Mesenchymal stem cell (in vitro differentiated cells and primary cell): ENCODE measurements around the gene KRTCAP2.
"Not testable (repeated sequence)": the region's sequence is repeated elsewhere in the genome, so short reads cannot be mapped to it uniquely, and the experiment has no call there.

ENCODE experiments used
- DNase-seq: peaks from one replicate; pipeline ENCODE4 v3.0.0-alpha.2; 2013
- H2AFZ ChIP-seq: one replicate; pipeline ENCODE4 v1.6.1; 2013; ENCODE audit warnings: low read depth, mild to moderate bottlenecking, control low read depth, inconsistent platforms, low read length, moderate library complexity
- H2AK5ac ChIP-seq: 2 replicates; pipeline ENCODE4 v1.6.1; 2013; ENCODE audit warnings: low read length, moderate library complexity, mild to moderate bottlenecking, inconsistent platforms; ENCODE audit not compliant: severe bottlenecking
- H2BK120ac ChIP-seq: one replicate; pipeline ENCODE4 v1.6.1; 2013; ENCODE audit warnings: low read depth, mild to moderate bottlenecking, inconsistent platforms, low read length, moderate library complexity
- H2BK12ac ChIP-seq, 2 experiments: one replicate each; pipeline ENCODE4 v1.6.1; 2013; ENCODE audit warnings: inconsistent platforms in 2 of 2, low read length in 2 of 2, mild to moderate bottlenecking in 2 of 2, moderate library complexity in 2 of 2, control low read depth in 1 of 2
- H2BK15ac ChIP-seq: one replicate; pipeline ENCODE4 v1.6.1; 2013; ENCODE audit warnings: mild to moderate bottlenecking, low read depth, inconsistent platforms; ENCODE audit not compliant: poor library complexity, severe bottlenecking
- H2BK5ac ChIP-seq: 2 replicates; pipeline ENCODE4 v1.6.1; 2013; ENCODE audit warnings: low read depth, mild to moderate bottlenecking, low read length, control low read depth, inconsistent platforms; ENCODE audit not compliant: poor library complexity, severe bottlenecking
- H3K14ac ChIP-seq, 2 experiments: one replicate each; pipeline ENCODE4 v1.6.1; 2013; ENCODE audit warnings: inconsistent platforms in 2 of 2, low read length in 2 of 2, control low read depth in 1 of 2, mild to moderate bottlenecking in 1 of 2, moderate library complexity in 1 of 2
- H3K18ac ChIP-seq, 2 experiments: one replicate each; pipeline ENCODE4 v1.6.1; 2013; ENCODE audit warnings: inconsistent platforms in 2 of 2, low read length in 2 of 2, control low read depth in 1 of 2, low read depth in 1 of 2, mild to moderate bottlenecking in 1 of 2
- H3K23ac ChIP-seq, 2 experiments: one replicate each; pipeline ENCODE4 v1.6.1; 2013; ENCODE audit warnings: inconsistent platforms in 2 of 2, low read length in 2 of 2, mild to moderate bottlenecking in 2 of 2, moderate library complexity in 2 of 2, control low read depth in 1 of 2
- H3K27ac ChIP-seq: 2 replicates; pipeline ENCODE4 v1.5.1; 2013; ENCODE audit warnings: mild to moderate bottlenecking, moderate library complexity, low read length, control low read depth, inconsistent platforms; ENCODE audit not compliant: poor library complexity, severe bottlenecking
- H3K27me3 ChIP-seq, 2 experiments: 2 replicates each; pipeline versions ENCODE4 v1.6.1 to v1.7.0; 2013; ENCODE audit warnings: low read length in 2 of 2, mild to moderate bottlenecking in 2 of 2, moderate library complexity in 2 of 2, control low read depth in 1 of 2, inconsistent platforms in 1 of 2; ENCODE audit not compliant: control insufficient read depth in 1 of 2, insufficient read depth in 1 of 2
- H3K36me3 ChIP-seq, 2 experiments: 2 replicates each; pipeline versions ENCODE4 v1.6.1 to v1.7.0; 2013; ENCODE audit warnings: low read length in 2 of 2, control low read depth in 1 of 2, inconsistent platforms in 1 of 2, low read depth in 1 of 2, mild to moderate bottlenecking in 1 of 2; ENCODE audit not compliant: insufficient read depth in 2 of 2, control insufficient read depth in 1 of 2
- H3K4ac ChIP-seq, 2 experiments: one replicate each; pipeline ENCODE4 v1.6.1; 2013; ENCODE audit warnings: inconsistent platforms in 2 of 2, low read length in 2 of 2, mild to moderate bottlenecking in 2 of 2, moderate library complexity in 2 of 2, control low read depth in 1 of 2, low read depth in 1 of 2
- H3K4me1 ChIP-seq: 2 replicates; pipeline ENCODE4 v1.6.1; 2013; ENCODE audit warnings: low read depth, low read length, control low read depth; ENCODE audit not compliant: control insufficient read depth, insufficient read depth
- H3K4me2 ChIP-seq: 2 replicates; pipeline ENCODE4 v1.6.1; 2013; ENCODE audit warnings: low read length, mild to moderate bottlenecking, inconsistent platforms; ENCODE audit not compliant: poor library complexity, severe bottlenecking
- H3K4me3 ChIP-seq, 2 experiments: 2 replicates each; pipeline versions ENCODE4 v1.5.1 to v1.7.0; 2013; ENCODE audit warnings: low read length in 2 of 2, mild to moderate bottlenecking in 2 of 2, control low read depth in 1 of 2, low read depth in 1 of 2; ENCODE audit not compliant: insufficient read depth in 1 of 2
- H3K79me1 ChIP-seq: replicated peaks from 2 replicates; pipeline ENCODE4 v1.6.1; 2013; ENCODE audit warnings: mild to moderate bottlenecking, control low read depth, low read length, inconsistent platforms; ENCODE audit not compliant: poor library complexity, severe bottlenecking
- H3K9ac ChIP-seq: 2 replicates; pipeline ENCODE4 v1.7.0; 2013; ENCODE audit warnings: mild to moderate bottlenecking, low read length, moderate library complexity
- H3K9me3 ChIP-seq: 2 replicates; pipeline ENCODE4 v1.7.0; 2013; ENCODE audit warnings: mild to moderate bottlenecking, low read length; ENCODE audit not compliant: control insufficient read depth
- H4K8ac ChIP-seq: one replicate; pipeline ENCODE4 v1.6.1; 2013; ENCODE audit warnings: inconsistent platforms, mild to moderate bottlenecking, low read length, moderate library complexity
- H4K91ac ChIP-seq: one replicate; pipeline ENCODE4 v1.6.1; 2013; ENCODE audit warnings: mild to moderate bottlenecking, low read length, inconsistent platforms
- WGBS: methylation state at CpG from one replicate; pipeline ENCODE4 v1.1.7; 2013; ENCODE audit warnings: mixed read lengths; 5-methylcytosine and 5-hydroxymethylcytosine counted together

Gene KRTCAP2

GRCh38 chr1:155162631-155163030 lies 10.5 kb downstream of the KRTCAP2 start:
- not testable (repeated sequence) for H3K18ac ChIP-seq, DNase-seq, H4K8ac ChIP-seq, H3K4me2 ChIP-seq, H3K79me1 ChIP-seq, H4K91ac ChIP-seq, H2BK12ac ChIP-seq, H2AK5ac ChIP-seq, H3K27ac ChIP-seq, H3K4me1 ChIP-seq, H2AFZ ChIP-seq, H2BK15ac ChIP-seq, H2BK5ac ChIP-seq, H3K4me3 ChIP-seq, H3K9ac ChIP-seq, H3K4ac ChIP-seq, H2BK120ac ChIP-seq, H3K9me3 ChIP-seq, H3K23ac ChIP-seq, H3K36me3 ChIP-seq, H3K14ac ChIP-seq
- WGBS = 98% methylated on average over 3 of the region's 6 CpGs
- H3K27me3 ChIP-seq = peaks cover 19 to 23% of the 10 kb centered on the region in 2 experiments

- Histone ChIP-seq H2BK15ac (no peak overlapping the region), H3K14ac (no peak overlapping the region), H3K9me3 (no peaks in the 10 kb centered on the region), H3K4me1 (no peaks in the 10 kb centered on the region), H3K36me3 (no peaks in the 10 kb centered on the region), H3K4me2 (no peak overlapping the region), H3K18ac (no peak overlapping the region), H2AFZ (no peak overlapping the region), H3K79me1 (no peaks in the 10 kb centered on the region), H3K23ac (no peak overlapping the region), H4K91ac (no peak overlapping the region), H2BK5ac (no peak overlapping the region), H4K8ac (no peak overlapping the region), H3K4ac (no peak overlapping the region), H3K27me3 (peaks cover 4 to 7% of the 10 kb centered on the region in 2 experiments), H2BK12ac (no peak overlapping the region), H2BK120ac (no peak overlapping the region), H3K9ac (no peak overlapping the region), H3K27ac (no peak overlapping the region), H2AK5ac (no peak overlapping the region), H3K4me3 (no peak overlapping the region)
- 86% methylated on average over 6 of the region's 8 CpGs for WGBS
- DNase-seq = no peak
Observed at GRCh38 chr1:155160128-155160527, 13.0 kb downstream of the KRTCAP2 start.

GRCh38 chr1:155158991-155159390 lies 14.1 kb downstream of the KRTCAP2 start:
- DNase-seq = no peak
- no peak overlapping the region for H4K91ac ChIP-seq
- no peak overlapping the region for H2BK5ac ChIP-seq
- H2AFZ ChIP-seq = no peak overlapping the region
- peaks cover 4 to 7% of the 10 kb centered on the region in 2 experiments for H3K27me3 ChIP-seq
- H3K4ac ChIP-seq = no peak overlapping the region
- WGBS = 89% methylated on average over 1 of the region's 1 CpG
- no peak overlapping the region for H3K4me2 ChIP-seq
- H2BK12ac ChIP-seq = no peak overlapping the region
- H3K79me1 ChIP-seq = no peaks in the 10 kb centered on the region
- H3K9ac ChIP-seq = no peak overlapping the region
- no peak overlapping the region for H2BK15ac ChIP-seq
- no peak overlapping the region for H4K8ac ChIP-seq
- H3K4me1 ChIP-seq = no peaks in the 10 kb centered on the region
- no peaks in the 10 kb centered on the region for H3K36me3 ChIP-seq
- H2BK120ac ChIP-seq = no peak overlapping the region
- no peak overlapping the region for H3K4me3 ChIP-seq
- H3K18ac ChIP-seq = no peak overlapping the region
- H3K23ac ChIP-seq = no peak overlapping the region
- no peak overlapping the region for H3K14ac ChIP-seq
- no peaks in the 10 kb centered on the region for H3K9me3 ChIP-seq
- H2AK5ac ChIP-seq = no peak overlapping the region
- H3K27ac ChIP-seq = no peak overlapping the region

- not testable (repeated sequence) for H3K18ac ChIP-seq, H3K9me3 ChIP-seq, H3K23ac ChIP-seq, H2BK15ac ChIP-seq, H4K91ac ChIP-seq, H4K8ac ChIP-seq, H3K4me1 ChIP-seq, H2AK5ac ChIP-seq, H3K27ac ChIP-seq, DNase-seq, H3K4me2 ChIP-seq, H3K79me1 ChIP-seq, H3K9ac ChIP-seq, H3K36me3 ChIP-seq, H2BK12ac ChIP-seq, H3K14ac ChIP-seq, H2BK120ac ChIP-seq, H2AFZ ChIP-seq, H3K4ac ChIP-seq, H2BK5ac ChIP-seq, H3K4me3 ChIP-seq
- H3K27me3 ChIP-seq = peaks cover 4 to 18% of the 10 kb centered on the region in 2 experiments
- 59% methylated on average over 3 of the region's 3 CpGs for WGBS
Observed at GRCh38 chr1:155155996-155156643, 17.0 kb downstream of the KRTCAP2 start.
